ENCODE data around the gene TMED8.
"Not testable (repeated sequence)": the region's sequence is repeated elsewhere in the genome, so short reads cannot be mapped to it uniquely, and the experiment has no call there.

TMED8 gene

GRCh38 chr14:77359626-77360025 is 17.3 kb downstream of the TMED8 start:
- no peak for DNase-seq (ENCODE audit: low read depth)

GRCh38 chr14:77356899-77357298 is 20.0 kb downstream of the TMED8 start:
- no peak for DNase-seq (ENCODE audit: low read depth)

GRCh38 chr14:77355811-77356210 is 21.1 kb downstream of the TMED8 start:
- no peak for DNase-seq (ENCODE audit: low read depth)

GRCh38 chr14:77353469-77354141 is 23.3 kb downstream of the TMED8 start:
- no peak for DNase-seq (ENCODE audit: low read depth)

GRCh38 chr14:77347751-77348150 is 29.1 kb downstream of the TMED8 start:
- DNase-seq (ENCODE audit: low read depth): no peak

- DNase-seq (ENCODE audit: low read depth): no peak
Observed at GRCh38 chr14:77346495-77346894, 30.4 kb downstream of the TMED8 start.

GRCh38 chr14:77344377-77344996 is 32.4 kb downstream of the TMED8 start:
- DNase-seq (ENCODE audit: low read depth): no peak

GRCh38 chr14:77343662-77344061 is 33.2 kb downstream of the TMED8 start:
- DNase-seq (ENCODE audit: low read depth): no peak

GRCh38 chr14:77342726-77343397 is 34.0 kb downstream of the TMED8 start:
- DNase-seq (ENCODE audit: low read depth): no peak

- no peak for DNase-seq (ENCODE audit: low read depth)
Observed at GRCh38 chr14:77340389-77340788, 36.5 kb downstream of the TMED8 start.

- peak; percentile 53 for DNase-seq (ENCODE audit: low read depth)
Observed at GRCh38 chr14:77339407-77339806, 37.5 kb downstream of the TMED8 start.

GRCh38 chr14:77338302-77338701 is 38.6 kb downstream of the TMED8 start:
- DNase-seq (ENCODE audit: low read depth): no peak

- no peak for DNase-seq (ENCODE audit: low read depth)
Observed at GRCh38 chr14:77337880-77338279, 39.0 kb downstream of the TMED8 start.

- not testable (repeated sequence) for DNase-seq (ENCODE audit: low read depth)
Observed at GRCh38 chr14:77337255-77337654, 39.6 kb downstream of the TMED8 start.

GRCh38 chr14:77335576-77335975 is 41.3 kb downstream of the TMED8 start:
- DNase-seq (ENCODE audit: low read depth): no peak

- DNase-seq (ENCODE audit: low read depth): no peak
Observed at GRCh38 chr14:77329872-77330271, 47.0 kb downstream of the TMED8 start.

- DNase-seq (ENCODE audit: low read depth): no peak
Observed at GRCh38 chr14:77327111-77327510, 49.8 kb downstream of the TMED8 start.

- no peak for DNase-seq (ENCODE audit: low read depth)
Observed at GRCh38 chr14:77325746-77326094, 51.2 kb downstream of the TMED8 start.

GRCh38 chr14:77324816-77325745 is 51.8 kb downstream of the TMED8 start:
- no peak for DNase-seq (ENCODE audit: low read depth)

GRCh38 chr14:77324289-77324688 is 52.6 kb downstream of the TMED8 start:
- DNase-seq (ENCODE audit: low read depth): no peak

GRCh38 chr14:77323571-77323970 is 53.3 kb downstream of the TMED8 start:
- no peak for DNase-seq (ENCODE audit: low read depth)

- DNase-seq (ENCODE audit: low read depth): no peak
Observed at GRCh38 chr14:77322951-77323350, 53.9 kb downstream of the TMED8 start.

All from HS-5 (cell line).